PC-3 (cell line): Measurements from ENCODE around the gene SBNO2. TPM values are rescaled to one million over a fixed set of nuclear protein-coding genes. Genes with fewer than 3 reads are reported as not detected.

Source experiments
- ATAC-seq: fragments of 200-7000 bp; cut with Tn5 transposase; 2 replicates; pipeline ENCODE4 v1.9.1; 2020; ENCODE audit warnings: mild to moderate bottlenecking, moderate library complexity
- BruUV-seq: library from RNA; stranded (reverse); fragments of 400-500 nt; replicated peaks from 2 replicates; lab custom pipeline; 2021; lab: Mats Ljungman, UMichigan
- CTCF ChIA-PET: fragments of 300-600 bp; sonication (Branson Sonifier 250); formaldehyde crosslinking; loops from one replicate; lab custom pipeline; 2022; ENCODE audit warnings: antibody characterized with exemption; lab: Charles Lee
- POLR2A ChIA-PET: fragments of 300-600 bp; sonication (Branson Sonifier 250); formaldehyde crosslinking; loops from one replicate; lab custom pipeline; 2022; ENCODE audit warnings: antibody characterized with exemption; ENCODE audit not compliant: unreplicated experiment; lab: Charles Lee
- DNase-seq: peaks from one replicate; pipeline ENCODE4 v3.0.0-alpha.2; 2015
- H2AFZ ChIP-seq: fragments of 300-600 bp; sonication (generic); 2 replicates; pipeline ENCODE4 v1.6.0; 2016; ENCODE audit warnings: antibody characterized with exemption, low read length
- H3F3A ChIP-seq: fragments of 300-600 bp; sonication (generic); one replicate; pipeline ENCODE4 v1.6.0; 2017; ENCODE audit warnings: antibody characterized with exemption, low read length, control low read depth, mild to moderate bottlenecking; ENCODE audit not compliant: unreplicated experiment
- H3K27ac ChIP-seq: fragments of 300-600 bp; sonication (generic); 2 replicates; pipeline ENCODE4 v1.5.1; 2016; ENCODE audit warnings: mild to moderate bottlenecking, low read length
- H3K27me3 ChIP-seq: fragments of 300-600 bp; sonication (generic); 2 replicates; pipeline ENCODE4 v1.6.1; 2016; ENCODE audit warnings: low read length, mixed read lengths
- H3K36me3 ChIP-seq: fragments of 300-600 bp; sonication (generic); 2 replicates; pipeline ENCODE4 v1.6.1; 2016; ENCODE audit warnings: low read depth, mixed run types, low read length, mixed read lengths
- H3K4me1 ChIP-seq: fragments of 300-600 bp; sonication (generic); 2 replicates; pipeline ENCODE4 v1.5.1; 2016; ENCODE audit warnings: low read length; ENCODE audit not compliant: insufficient read depth
- H3K4me2 ChIP-seq: fragments of 300-600 bp; sonication (generic); 2 replicates; pipeline ENCODE4 v1.6.0; 2016; ENCODE audit warnings: low read length
- H3K4me3 ChIP-seq: fragments of 300-600 bp; sonication (generic); 2 replicates; pipeline ENCODE4 v1.5.1; 2016; ENCODE audit warnings: mild to moderate bottlenecking, low read length, mixed read lengths
- H3K79me2 ChIP-seq: fragments of 300-600 bp; sonication (generic); 2 replicates; pipeline ENCODE4 v1.6.1; 2017; ENCODE audit warnings: low read length, mixed read lengths
- H3K9ac ChIP-seq: fragments of 300-600 bp; sonication (generic); 2 replicates; pipeline ENCODE4 v1.6.0; 2016; ENCODE audit warnings: mild to moderate bottlenecking, low read length
- H3K9me2 ChIP-seq: fragments of 300-600 bp; sonication (generic); replicated peaks from 2 replicates; pipeline ENCODE4 v1.6.1; 2016; ENCODE audit warnings: mixed run types, low read length, mixed read lengths
- H3K9me3 ChIP-seq: fragments of 300-600 bp; sonication (generic); 2 replicates; pipeline ENCODE4 v1.6.1; 2016; ENCODE audit warnings: low read length, mixed read lengths
- H4K20me1 ChIP-seq: fragments of 300-600 bp; sonication (generic); 2 replicates; pipeline ENCODE4 v1.6.1; 2016; ENCODE audit warnings: low read length, mixed read lengths
- CTCF ChIP-seq: fragments of 300-600 bp; sonication (generic); conservative IDR thresholded peaks from 2 replicates; pipeline ENCODE4 v1.5.1; 2017; ENCODE audit warnings: antibody characterized with exemption, low read depth, mild to moderate bottlenecking, low read length
- EZH2 ChIP-seq: fragments of 300-600 bp; sonication (generic); IDR thresholded peaks from one replicate; pipeline ENCODE4 v1.6.1; 2017; ENCODE audit warnings: antibody characterized with exemption, mild to moderate bottlenecking, low read length; ENCODE audit not compliant: unreplicated experiment
- EZH2phosphoT487 ChIP-seq: fragments of 300-600 bp; sonication (generic); IDR thresholded peaks from 2 replicates; pipeline ENCODE4 v1.6.1; 2018; ENCODE audit warnings: mild to moderate bottlenecking, antibody characterized with exemption, low read length, borderline replicate concordance
- intact Hi-C: fragments of 100-400 bp; cut with micrococcal nuclease; formaldehyde crosslinking; loops from 2 replicates; pipeline ENCODE4 v1.9.0; 2023
- total RNA-seq: library from RNA; depleted of rRNA; stranded (reverse); fragments of >200 nt; gene quantifications from 2 replicates; pipeline ENCODE4 v1.2.3, GENCODE V29; 2014

SBNO2 gene
- total RNA-seq, 1 experiment from 2014 or later, result 62.4 TPM

- Histone ChIP-seq H3K27ac (0 out of 2 replicates have a peak overlapping the region, but pooled peaks have one; percentile 40), H3K4me1 (no peaks in the 10 kb centered on the region), H3K36me3 (no peaks in the 10 kb centered on the region), H3K9ac (no peak overlapping the region), H3K4me2 (peak overlapping the region; percentile 61), H3K27me3 (no peaks in the 10 kb centered on the region), H3K9me2 (no peaks in the 10 kb centered on the region), H2AFZ (no peak overlapping the region), H3K4me3 (no peak overlapping the region), H3F3A (no peaks in the 10 kb centered on the region), H3K9me3 (no peaks in the 10 kb centered on the region), H4K20me1 (no peaks in the 10 kb centered on the region), H3K79me2 (no peaks in the 10 kb centered on the region)
- peak; percentile 86 for ATAC-seq
- TF ChIP-seq EZH2 (no peak), CTCF (no peak), EZH2phosphoT487 (no peak)
- no TSS peak for BruUV-seq
- CTCF ChIA-PET, result no interaction called here
- peak; percentile 70 for DNase-seq
- POLR2A ChIA-PET, result interaction anchor here (0.5 kb wide), 1 partner anchor 1379 kb away, joined by 3 read pairs; no protein-coding TSS in a partner anchor
- intact Hi-C loops, result no loop called here
Observed at GRCh38 chr19:1082165-1082927, 91.7 kb downstream of the SBNO2 start.

GRCh38 chr19:1081301-1082164 is 92.5 kb downstream of the SBNO2 start:
- TF ChIP-seq EZH2phosphoT487, result no peak
- no peak for TF ChIP-seq CTCF
- TF ChIP-seq EZH2, result no peak
- Histone ChIP-seq H3K27ac (no peak overlapping the region), H3K4me3 (no peak overlapping the region), H3K27me3 (no peaks in the 10 kb centered on the region), H3F3A (no peaks in the 10 kb centered on the region), H3K9me2 (no peaks in the 10 kb centered on the region), H4K20me1 (no peaks in the 10 kb centered on the region), H3K36me3 (no peaks in the 10 kb centered on the region), H3K9me3 (no peaks in the 10 kb centered on the region), H2AFZ (no peak overlapping the region), H3K4me1 (no peaks in the 10 kb centered on the region; the same call in 1 of the 2 replicates), H3K4me2 (no peak overlapping the region), H3K79me2 (no peaks in the 10 kb centered on the region), H3K9ac (no peak overlapping the region)
- no TSS peak for BruUV-seq
- ChIA-PET CTCF (no interaction called here), POLR2A (no interaction called here)
- no peak for ATAC-seq
- no peak for DNase-seq
- intact Hi-C loops, result no loop called here
